ENCODE data around the gene ZBTB20. TPM values are rescaled to one million over a fixed set of nuclear protein-coding genes. Genes with fewer than 3 reads are reported as not detected.

ZBTB20 gene
- total and polyA plus RNA-seq, 10 of the 15 experiments (the other 5 are each of a cell fraction or from before 2014, with no cell fraction given) = 0.20 to 5.5 (median 2.2) TPM

- TF ChIP-seq CTCF (IDR thresholded peaks at IDR 0.05 in 2 of 3, conservative IDR thresholded peaks at IDR 0.05 in 1 of 3; ENCODE audit: control insufficient read depth in 2 of 3, extremely low read depth in 1 of 3, insufficient read depth in 1 of 3, low read depth in 3 of 3, low read length in 3 of 3) (no peak), ATF3 (IDR thresholded peaks at IDR 0.05; ENCODE audit: borderline replicate concordance, extremely low read depth, low read depth, low read length) (no peak)
- TF ChIP-seq, protein P1, sequence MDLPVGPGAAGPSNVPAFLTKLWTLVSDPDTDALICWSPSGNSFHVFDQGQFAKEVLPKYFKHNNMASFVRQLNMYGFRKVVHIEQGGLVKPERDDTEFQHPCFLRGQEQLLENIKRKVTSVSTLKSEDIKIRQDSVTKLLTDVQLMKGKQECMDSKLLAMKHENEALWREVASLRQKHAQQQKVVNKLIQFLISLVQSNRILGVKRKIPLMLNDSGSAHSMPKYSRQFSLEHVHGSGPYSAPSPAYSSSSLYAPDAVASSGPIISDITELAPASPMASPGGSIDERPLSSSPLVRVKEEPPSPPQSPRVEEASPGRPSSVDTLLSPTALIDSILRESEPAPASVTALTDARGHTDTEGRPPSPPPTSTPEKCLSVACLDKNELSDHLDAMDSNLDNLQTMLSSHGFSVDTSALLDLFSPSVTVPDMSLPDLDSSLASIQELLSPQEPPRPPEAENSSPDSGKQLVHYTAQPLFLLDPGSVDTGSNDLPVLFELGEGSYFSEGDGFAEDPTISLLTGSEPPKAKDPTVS (IDR thresholded peaks at IDR 0.05; ENCODE audit: low read depth, low read length) = no peak
Measured at GRCh38 chr3:114714957-114715460, 432.1 kb downstream of the ZBTB20 start (continued).

DNA sequence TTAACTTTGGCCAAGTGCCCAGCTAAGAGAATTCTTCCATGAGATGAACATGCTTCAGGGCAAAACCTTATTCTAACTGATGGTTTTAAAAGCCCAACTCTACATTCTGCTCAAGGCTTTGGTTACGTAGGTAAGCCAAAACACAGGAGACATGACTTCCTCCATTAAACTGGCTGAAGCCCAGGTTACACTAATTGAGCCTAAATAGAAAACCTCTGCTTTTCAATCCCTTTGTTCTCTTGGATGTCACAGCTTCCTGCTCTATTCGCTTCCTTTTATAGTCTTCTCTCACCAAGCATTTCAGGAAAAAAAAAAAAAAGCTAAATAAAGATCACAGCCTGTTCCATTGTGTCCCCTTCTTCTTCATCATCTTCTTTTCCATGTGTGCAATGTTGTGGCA lies 432.9 kb downstream of the ZBTB20 start:
- in situ Hi-C loops (cut with MboI) = no loop called here
- CTCF ChIA-PET = interaction anchor here (1.1 kb wide), 1 partner anchor 9 kb away, joined by 6 read pairs; no protein-coding TSS in a partner anchor
- BruUV-seq (replicated peaks) = no TSS peak
- TF ChIP-seq SP1 (IDR thresholded peaks at IDR 0.05; ENCODE audit: low read depth, low read length) = no peak
- TF ChIP-seq SKIL (IDR thresholded peaks at IDR 0.05; ENCODE audit: low read depth, poor library complexity, severe bottlenecking) = no peak
- TF ChIP-seq CREB1 (IDR thresholded peaks at IDR 0.05; ENCODE audit: low read depth) = no peak
- TF ChIP-seq, protein P2, sequence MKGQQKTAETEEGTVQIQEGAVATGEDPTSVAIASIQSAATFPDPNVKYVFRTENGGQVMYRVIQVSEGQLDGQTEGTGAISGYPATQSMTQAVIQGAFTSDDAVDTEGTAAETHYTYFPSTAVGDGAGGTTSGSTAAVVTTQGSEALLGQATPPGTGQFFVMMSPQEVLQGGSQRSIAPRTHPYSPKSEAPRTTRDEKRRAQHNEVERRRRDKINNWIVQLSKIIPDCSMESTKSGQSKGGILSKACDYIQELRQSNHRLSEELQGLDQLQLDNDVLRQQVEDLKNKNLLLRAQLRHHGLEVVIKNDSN (IDR thresholded peaks at IDR 0.05; ENCODE audit: borderline replicate concordance, extremely low read length, insufficient read depth, low read depth, low read length) = no peak
- TF ChIP-seq ZNF622 (IDR thresholded peaks at IDR 0.05) = no peak
- no peak for TF ChIP-seq ZNF687 (IDR thresholded peaks at IDR 0.05)
- no peak for TF ChIP-seq EZH2 (IDR thresholded peaks at IDR 0.05; ENCODE audit: borderline replicate concordance, control insufficient read depth, low read depth, low read length)

More for the DNA sequence above, 432.9 kb downstream of the ZBTB20 start:
- intact Hi-C loops (cut with micrococcal nuclease; ENCODE audit: unreplicated experiment) = no loop called here
- Histone ChIP-seq H3K9me3 (replicated peaks; ENCODE audit: control insufficient read depth, insufficient read depth, low read length) (no peaks in the 10 kb centered on the region), H3K9ac (ENCODE audit: control insufficient read depth, insufficient read depth, low read length) (no peak overlapping the region), H3K79me2 (ENCODE audit: control insufficient read depth, insufficient read depth, low read length) (no peaks in the 10 kb centered on the region), H3K4me1 (ENCODE audit: control insufficient read depth, insufficient read depth, low read length) (no peaks in the 10 kb centered on the region), H4K20me1 (ENCODE audit: control insufficient read depth, insufficient read depth) (no peaks in the 10 kb centered on the region), H3K4me3 (no peak overlapping the region), H3K27ac (ENCODE audit: control insufficient read depth, insufficient read depth) (no peak overlapping the region), H2AFZ (ENCODE audit: control insufficient read depth, low read depth, low read length) (no peak overlapping the region), H3K36me3 (ENCODE audit: control insufficient read depth in 2 of 2, insufficient read depth in 2 of 2, low read length in 1 of 2) (no peaks in the 10 kb centered on the region), H3K4me2 (ENCODE audit: control insufficient read depth, insufficient read depth) (no peak overlapping the region), H3K27me3 (replicated peaks in 1 of 2; ENCODE audit: control insufficient read depth in 2 of 2, insufficient read depth in 2 of 2, low read length in 1 of 2) (no peaks in the 10 kb centered on the region)
- DNase-seq (ENCODE audit: low read depth, low spot score) (no peak), ATAC-seq (no peak), FAIRE-seq (no peak)
- POLR2A ChIA-PET = no interaction called here
- RAD21 ChIA-PET (ENCODE audit: unreplicated experiment) = no interaction called here
- SMC1A ChIA-PET (ENCODE audit: uncharacterized antibody, unreplicated experiment) = interaction anchor here (1.0 kb wide), 2 partner anchors 20 to 84 kb away, joined by 3 read pairs; no protein-coding TSS in a partner anchor
- WGBS (ENCODE audit: insufficient coverage, insufficient replicate concordance, low lambda C conversion rate, missing lambda C conversion rate) = 98% methylated on average over 2 of the region's 2 CpGs
